HEK293T (cell line): ENCODE measurements around the gene FARP1.

Experiments used
- ELF4 ChIP-seq: fragments of 450-650 bp; IDR thresholded peaks from 2 replicates; pipeline ENCODE4 v1.6.1; 2017; ENCODE audit warnings: antibody characterized with exemption
- TARDBP ChIP-seq: fragments of 450-650 bp; IDR thresholded peaks from 2 replicates; pipeline ENCODE4 v1.6.1; 2016

GRCh38 chr13:98394820-98395510 lies 252.1 kb downstream of the FARP1 start:
- TF ChIP-seq TARDBP = no peak
- no peak for TF ChIP-seq ELF4
